HEK293 (cell line): Measurements from ENCODE around the gene CCDC158.

Experiments
- CTCF ChIA-PET: fragments of 350-600 bp; formaldehyde crosslinking; extraction: SDS; loops from one replicate; lab custom pipeline; 2021; ENCODE audit warnings: antibody characterized with exemption; lab: Yijun Ruan, JAX
- POLR2A ChIA-PET: fragments of 300-600 bp; formaldehyde crosslinking; extraction: SDS; loops from one replicate; lab custom pipeline; 2020; ENCODE audit warnings: antibody characterized with exemption, inconsistent platforms; lab: Yijun Ruan, JAX
- H3K27ac ChIP-seq: fragments of 200-500 bp; sonication (Bioruptor generic); 2 replicates; pipeline ENCODE4 v1.5.1; 2014; ENCODE audit warnings: low read depth, low read length, control low read depth, inconsistent platforms; ENCODE audit errors: extremely low read depth
- H3K36me3 ChIP-seq, 2 experiments: fragments of 200-500 bp in 1 of 2; sonication (Bioruptor generic) in 1 of 2; 1 replicate in 1 of 2; 2 replicates in 1 of 2; pipeline ENCODE4 v1.5.1; 2014 to 2017; ENCODE audit warnings: inconsistent platforms in 2 of 2, low read length in 2 of 2; ENCODE audit not compliant: control insufficient read depth in 2 of 2, insufficient read depth in 1 of 2
- H3K4me1 ChIP-seq: fragments of 200-500 bp; sonication (Bioruptor generic); 2 replicates; pipeline ENCODE4 v1.5.1; 2014; ENCODE audit warnings: mild to moderate bottlenecking, low read length, inconsistent platforms; ENCODE audit not compliant: control insufficient read depth, insufficient read depth
- H3K4me3 ChIP-seq: 2 replicates; pipeline ENCODE4 v1.5.1; 2011; ENCODE audit warnings: low read depth, mild to moderate bottlenecking, control low read depth, low read length, moderate library complexity
- H3K9me3 ChIP-seq: fragments of 200-500 bp; sonication (Bioruptor generic); 2 replicates; pipeline ENCODE4 v1.5.1; 2014; ENCODE audit warnings: low read depth, low read length, inconsistent platforms; ENCODE audit not compliant: control insufficient read depth, insufficient read depth
- SALL2 ChIP-seq: fragments of 450-650 bp; formaldehyde crosslinking; IDR thresholded peaks from 2 replicates; pipeline ENCODE4 v1.5.0; 2017; ENCODE audit warnings: missing biosample characterization, mild to moderate bottlenecking, missing genetic modification characterization, borderline replicate concordance
- ZBTB1 ChIP-seq: fragments of 450-650 bp; formaldehyde crosslinking; IDR thresholded peaks from 2 replicates; pipeline ENCODE4 v1.5.1; 2016; ENCODE audit warnings: missing biosample characterization, missing genetic modification characterization
- ZBTB26 ChIP-seq: fragments of 450-650 bp; formaldehyde crosslinking; optimal IDR thresholded peaks from 2 replicates; pipeline ENCODE3; 2016; ENCODE audit warnings: missing biosample characterization, mild to moderate bottlenecking, missing genetic modification characterization
- ZIC2 ChIP-seq: fragments of 450-650 bp; formaldehyde crosslinking; IDR thresholded peaks from 2 replicates; pipeline ENCODE4 v1.5.1; 2016; ENCODE audit warnings: missing biosample characterization, missing genetic modification characterization
- ZNF155 ChIP-seq: fragments of 450-650 bp; formaldehyde crosslinking; IDR thresholded peaks from 2 replicates; pipeline ENCODE4 v1.5.1; 2016; ENCODE audit warnings: missing biosample characterization, missing genetic modification characterization
- ZNF175 ChIP-seq: fragments of 450-650 bp; formaldehyde crosslinking; IDR thresholded peaks from 2 replicates; pipeline ENCODE4 v1.5.1; 2016; ENCODE audit warnings: missing biosample characterization, missing genetic modification characterization
- ZNF211 ChIP-seq: fragments of 450-650 bp; formaldehyde crosslinking; IDR thresholded peaks from 2 replicates; pipeline ENCODE4 v1.5.1; 2016; ENCODE audit warnings: low read depth, missing biosample characterization, missing genetic modification characterization
- ZNF266 ChIP-seq: fragments of 450-650 bp; formaldehyde crosslinking; IDR thresholded peaks from 2 replicates; pipeline ENCODE4 v1.5.1; 2016; ENCODE audit warnings: missing biosample characterization, missing genetic modification characterization, low read depth
- ZNF292 ChIP-seq: fragments of 450-650 bp; formaldehyde crosslinking; IDR thresholded peaks from 2 replicates; pipeline ENCODE4 v1.5.1; 2016; ENCODE audit warnings: low read depth, missing biosample characterization, missing genetic modification characterization, borderline replicate concordance
- ZNF501 ChIP-seq: fragments of 450-650 bp; formaldehyde crosslinking; IDR thresholded peaks from 2 replicates; pipeline ENCODE4 v1.5.1; 2016; ENCODE audit warnings: missing biosample characterization, missing genetic modification characterization
- ZNF529 ChIP-seq: fragments of 450-650 bp; formaldehyde crosslinking; IDR thresholded peaks from 2 replicates; pipeline ENCODE4 v1.5.1; 2017; ENCODE audit warnings: missing genetic modification characterization, missing biosample characterization; ENCODE audit not compliant: insufficient replicate concordance
- ZNF621 ChIP-seq: fragments of 450-650 bp; formaldehyde crosslinking; IDR thresholded peaks from 2 replicates; pipeline ENCODE4 v1.5.1; 2017; ENCODE audit warnings: missing biosample characterization, missing genetic modification characterization
- ZNF626 ChIP-seq: fragments of 450-650 bp; sonication (Bioruptor Pico); formaldehyde crosslinking; IDR thresholded peaks from 2 replicates; pipeline ENCODE4 v1.5.1; 2018; ENCODE audit warnings: missing biosample characterization, missing genetic modification characterization, inconsistent platforms
- ZNF76 ChIP-seq: fragments of 450-650 bp; formaldehyde crosslinking; IDR thresholded peaks from 2 replicates; pipeline ENCODE4; 2016; ENCODE audit warnings: low read depth, missing biosample characterization, missing genetic modification characterization, borderline replicate concordance
- TF ChIP-seq, protein P1 (sequence below): fragments of 450-650 bp; formaldehyde crosslinking; IDR thresholded peaks from 2 replicates; pipeline ENCODE4 v1.5.1; 2016; ENCODE audit warnings: missing biosample characterization, missing genetic modification characterization
- TF ChIP-seq, protein P2 (sequence below): fragments of 450-650 bp; IDR thresholded peaks from 2 replicates; pipeline ENCODE4 v1.5.1; 2018; ENCODE audit warnings: missing biosample characterization, mild to moderate bottlenecking, missing genetic modification characterization
- TF ChIP-seq, protein P3 (sequence below): fragments of 450-650 bp; formaldehyde crosslinking; IDR thresholded peaks from 2 replicates; pipeline ENCODE4 v1.5.1; 2016; ENCODE audit warnings: missing biosample characterization, missing genetic modification characterization

CCDC158 gene

GRCh38 chr4:76313547-76313946, 107.4 kb downstream of the CCDC158 start:
- no peak overlapping the region for H3K27ac ChIP-seq
- CTCF ChIA-PET, result no interaction called here
- POLR2A ChIA-PET, result no interaction called here

DNA sequence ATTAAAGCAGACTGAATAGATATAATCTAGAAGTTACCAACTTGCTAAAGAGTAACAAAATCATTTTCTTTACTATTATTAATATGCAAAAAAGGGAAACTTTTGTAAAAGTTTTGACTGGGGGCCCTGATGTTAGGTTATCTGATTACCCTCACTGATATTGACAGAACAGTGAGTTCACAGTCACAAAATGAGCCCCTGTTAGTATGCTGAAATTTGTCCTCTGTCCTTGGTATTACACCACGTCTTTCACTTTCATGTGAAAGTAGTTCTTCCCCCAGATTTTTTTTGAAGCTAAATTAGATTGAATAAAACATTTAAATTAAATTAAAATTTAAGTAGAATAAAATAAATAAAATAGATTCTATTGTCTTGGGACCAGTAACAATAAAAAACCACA, 108.5 kb downstream of the CCDC158 start:
- Histone ChIP-seq H3K9me3 (no peaks in the 10 kb centered on the region), H3K4me3 (no peak overlapping the region), H3K36me3 (peaks cover 0 to 17% of the 10 kb centered on the region in 2 experiments; a peak in 1 of 3 replicates), H3K27ac (no peak overlapping the region), H3K4me1 (no peaks in the 10 kb centered on the region)
- TF ChIP-seq ZBTB1 (tag by site-specific recombination) (no peak), SALL2 (tag by site-specific recombination) (no peak), ZNF266 (tag by site-specific recombination) (no peak)
- TF ChIP-seq, protein P1, sequence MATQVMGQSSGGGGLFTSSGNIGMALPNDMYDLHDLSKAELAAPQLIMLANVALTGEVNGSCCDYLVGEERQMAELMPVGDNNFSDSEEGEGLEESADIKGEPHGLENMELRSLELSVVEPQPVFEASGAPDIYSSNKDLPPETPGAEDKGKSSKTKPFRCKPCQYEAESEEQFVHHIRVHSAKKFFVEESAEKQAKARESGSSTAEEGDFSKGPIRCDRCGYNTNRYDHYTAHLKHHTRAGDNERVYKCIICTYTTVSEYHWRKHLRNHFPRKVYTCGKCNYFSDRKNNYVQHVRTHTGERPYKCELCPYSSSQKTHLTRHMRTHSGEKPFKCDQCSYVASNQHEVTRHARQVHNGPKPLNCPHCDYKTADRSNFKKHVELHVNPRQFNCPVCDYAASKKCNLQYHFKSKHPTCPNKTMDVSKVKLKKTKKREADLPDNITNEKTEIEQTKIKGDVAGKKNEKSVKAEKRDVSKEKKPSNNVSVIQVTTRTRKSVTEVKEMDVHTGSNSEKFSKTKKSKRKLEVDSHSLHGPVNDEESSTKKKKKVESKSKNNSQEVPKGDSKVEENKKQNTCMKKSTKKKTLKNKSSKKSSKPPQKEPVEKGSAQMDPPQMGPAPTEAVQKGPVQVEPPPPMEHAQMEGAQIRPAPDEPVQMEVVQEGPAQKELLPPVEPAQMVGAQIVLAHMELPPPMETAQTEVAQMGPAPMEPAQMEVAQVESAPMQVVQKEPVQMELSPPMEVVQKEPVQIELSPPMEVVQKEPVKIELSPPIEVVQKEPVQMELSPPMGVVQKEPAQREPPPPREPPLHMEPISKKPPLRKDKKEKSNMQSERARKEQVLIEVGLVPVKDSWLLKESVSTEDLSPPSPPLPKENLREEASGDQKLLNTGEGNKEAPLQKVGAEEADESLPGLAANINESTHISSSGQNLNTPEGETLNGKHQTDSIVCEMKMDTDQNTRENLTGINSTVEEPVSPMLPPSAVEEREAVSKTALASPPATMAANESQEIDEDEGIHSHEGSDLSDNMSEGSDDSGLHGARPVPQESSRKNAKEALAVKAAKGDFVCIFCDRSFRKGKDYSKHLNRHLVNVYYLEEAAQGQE (tag by site-specific recombination), result 0 out of 2 replicates have a peak, but pooled peaks have one; percentile 30
- POLR2A ChIA-PET, result no interaction called here
- CTCF ChIA-PET, result no interaction called here

More at GRCh38 chr4:76313547-76313946, 107.4 kb downstream of the CCDC158 start:
- H3K9me3 ChIP-seq, result no peaks in the 10 kb centered on the region
- TF ChIP-seq ZBTB26 (tag by site-specific recombination) (no peak), ZNF621 (tag by site-specific recombination) (no peak), ZNF529 (no peak), ZNF211 (no peak), ZNF292 (tag by site-specific recombination) (no peak), ZIC2 (tag by site-specific recombination) (no peak), ZNF626 (no peak), ZNF155 (tag by site-specific recombination) (no peak), ZNF175 (tag by site-specific recombination) (no peak), ZNF76 (tag by site-specific recombination) (no peak), ZNF501 (tag by site-specific recombination) (no peak)
- TF ChIP-seq, protein P2, sequence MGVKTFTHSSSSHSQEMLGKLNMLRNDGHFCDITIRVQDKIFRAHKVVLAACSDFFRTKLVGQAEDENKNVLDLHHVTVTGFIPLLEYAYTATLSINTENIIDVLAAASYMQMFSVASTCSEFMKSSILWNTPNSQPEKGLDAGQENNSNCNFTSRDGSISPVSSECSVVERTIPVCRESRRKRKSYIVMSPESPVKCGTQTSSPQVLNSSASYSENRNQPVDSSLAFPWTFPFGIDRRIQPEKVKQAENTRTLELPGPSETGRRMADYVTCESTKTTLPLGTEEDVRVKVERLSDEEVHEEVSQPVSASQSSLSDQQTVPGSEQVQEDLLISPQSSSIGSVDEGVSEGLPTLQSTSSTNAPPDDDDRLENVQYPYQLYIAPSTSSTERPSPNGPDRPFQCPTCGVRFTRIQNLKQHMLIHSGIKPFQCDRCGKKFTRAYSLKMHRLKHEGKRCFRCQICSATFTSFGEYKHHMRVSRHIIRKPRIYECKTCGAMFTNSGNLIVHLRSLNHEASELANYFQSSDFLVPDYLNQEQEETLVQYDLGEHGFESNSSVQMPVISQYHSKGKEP (tag by site-specific recombination), result no peak
- TF ChIP-seq, protein P3, sequence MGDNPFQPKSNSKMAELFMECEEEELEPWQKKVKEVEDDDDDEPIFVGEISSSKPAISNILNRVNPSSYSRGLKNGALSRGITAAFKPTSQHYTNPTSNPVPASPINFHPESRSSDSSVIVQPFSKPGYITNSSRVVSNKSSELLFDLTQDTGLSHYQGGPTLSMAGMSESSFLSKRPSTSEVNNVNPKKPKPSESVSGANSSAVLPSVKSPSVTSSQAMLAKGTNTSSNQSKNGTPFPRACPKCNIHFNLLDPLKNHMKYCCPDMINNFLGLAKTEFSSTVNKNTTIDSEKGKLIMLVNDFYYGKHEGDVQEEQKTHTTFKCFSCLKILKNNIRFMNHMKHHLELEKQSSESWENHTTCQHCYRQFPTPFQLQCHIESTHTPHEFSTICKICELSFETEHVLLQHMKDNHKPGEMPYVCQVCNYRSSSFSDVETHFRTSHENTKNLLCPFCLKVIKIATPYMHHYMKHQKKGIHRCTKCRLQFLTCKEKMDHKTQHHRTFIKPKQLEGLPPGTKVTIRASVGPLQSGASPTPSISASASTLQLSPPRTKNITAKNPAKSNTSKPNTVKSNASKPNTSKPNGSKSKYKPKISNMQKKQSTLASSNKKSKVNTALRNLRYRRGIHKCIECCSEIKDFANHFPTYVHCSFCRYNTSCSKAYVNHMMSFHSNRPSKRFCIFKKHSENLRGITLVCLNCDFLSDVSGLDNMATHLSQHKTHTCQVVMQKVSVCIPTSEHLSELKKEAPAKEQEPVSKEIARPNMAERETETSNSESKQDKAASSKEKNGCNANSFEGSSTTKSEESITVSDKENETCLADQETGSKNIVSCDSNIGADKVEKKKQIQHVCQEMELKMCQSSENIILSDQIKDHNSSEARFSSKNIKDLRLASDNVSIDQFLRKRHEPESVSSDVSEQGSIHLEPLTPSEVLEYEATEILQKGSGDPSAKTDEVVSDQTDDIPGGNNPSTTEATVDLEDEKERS, result no peak
- H3K4me3 ChIP-seq, result no peak overlapping the region
- H3K4me1 ChIP-seq, result no peaks in the 10 kb centered on the region
- peaks cover 0 to 17% of the 10 kb centered on the region in 2 experiments; a peak in 1 of 3 replicates for H3K36me3 ChIP-seq
